ENCODE data around the gene CCDC50. TPM values are rescaled to one million over a fixed set of nuclear protein-coding genes. Genes with fewer than 3 reads are reported as not detected.
A peak's percentile ranks its signal among the peaks of the same experiment; 100 is the strongest.

Gene CCDC50
- total and polyA plus RNA-seq, 7 donors, result 15.4 to 41.5 (median 27.6) TPM

GRCh38 chr3:191330530-191331048 is 1.4 kb downstream of the CCDC50 start:
- TF ChIP-seq CTCF (IDR thresholded peaks at IDR 0.05), result no peak
- Histone ChIP-seq H3K4me1 (peaks cover 40% of the 10 kb centered on the region), H3K27ac (peak overlapping the region; percentile 94), H3K36me3 (ENCODE audit: insufficient read depth in 1 of 2, low read depth in 1 of 2) (no peaks in the 10 kb centered on the region), H3K27me3 (ENCODE audit: insufficient read depth in 3 of 3, low read length in 2 of 3) (no peaks in the 10 kb centered on the region), H3K4me3 (peak overlapping the region; percentile 94), H3K9me3 (no peaks in the 10 kb centered on the region)
- ATAC-seq (peak in 1 of 4 donors; percentile 2), DNase-seq (no peak)
- intact Hi-C loops (cut with DNase I), result loop anchor here in 1 of 2 donors (5.0 kb wide), 1 partner anchor 37 kb away; no protein-coding TSS in a partner anchor
- 9 to 13% (median 10%) methylated on average over 11 of the region's 11 CpGs for WGBS, 3 donors

DNA sequence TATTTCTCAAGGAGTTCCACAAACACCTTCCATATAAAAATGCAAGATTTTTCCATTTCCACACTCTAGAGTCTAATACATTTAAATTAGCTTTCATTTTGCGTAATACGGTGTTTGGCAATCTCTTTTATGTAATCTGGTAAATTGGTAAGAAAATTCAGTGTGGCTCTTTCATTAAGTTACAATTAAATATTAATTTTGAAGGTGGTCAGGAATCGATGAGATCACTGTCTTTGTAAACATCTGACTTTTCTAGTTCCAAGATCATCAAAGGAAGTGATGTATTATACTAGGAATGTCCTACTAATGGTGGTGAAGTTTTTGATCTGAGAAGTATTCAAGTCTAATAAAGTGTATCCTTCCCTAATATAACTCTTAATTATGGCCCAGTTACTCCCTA is 2.2 kb downstream of the CCDC50 start:
- Histone ChIP-seq H3K36me3 (ENCODE audit: insufficient read depth in 1 of 2, low read depth in 1 of 2) (no peaks in the 10 kb centered on the region), H3K4me3 (peak overlapping the region; percentile 94), H3K4me1 (peaks cover 40% of the 10 kb centered on the region), H3K27me3 (ENCODE audit: insufficient read depth in 3 of 3, low read length in 2 of 3) (no peaks in the 10 kb centered on the region), H3K27ac (peak overlapping the region; percentile 94), H3K9me3 (no peaks in the 10 kb centered on the region)
- WGBS, 3 donors, result 47 to 57% (median 49%) methylated on average over 3 of the region's 3 CpGs
- no peak for TF ChIP-seq CTCF (IDR thresholded peaks at IDR 0.05)
- DNase-seq, result no peak
- intact Hi-C loops (cut with DNase I), result loop anchor here in 1 of 2 donors (5.0 kb wide), 1 partner anchor 36 kb away; no protein-coding TSS in a partner anchor
- no peak for ATAC-seq

- TF ChIP-seq CTCF (IDR thresholded peaks at IDR 0.05), result no peak
- Histone ChIP-seq H3K27ac (no peak overlapping the region), H3K4me1 (peaks cover 46% of the 10 kb centered on the region), H3K9me3 (no peaks in the 10 kb centered on the region), H3K4me3 (no peak overlapping the region), H3K27me3 (ENCODE audit: insufficient read depth in 3 of 3, low read length in 2 of 3) (no peaks in the 10 kb centered on the region), H3K36me3 (ENCODE audit: insufficient read depth in 1 of 2, low read depth in 1 of 2) (no peaks in the 10 kb centered on the region)
- DNase-seq (no peak), ATAC-seq (no peak)
- WGBS, 3 donors, result 89 to 95% (median 90%) methylated on average over 3 of the region's 3 CpGs
- intact Hi-C loops (cut with DNase I), result loop anchor here in 1 of 2 donors (5.0 kb wide), 1 partner anchor 34 kb away; no protein-coding TSS in a partner anchor
Observed at GRCh38 chr3:191333298-191333880, 4.2 kb downstream of the CCDC50 start.

GRCh38 chr3:191334346-191334893 is 5.2 kb downstream of the CCDC50 start:
- DNase-seq (no peak), ATAC-seq (no peak)
- no peak overlapping the region for H3K27ac ChIP-seq
- H3K4me3 ChIP-seq, result no peak overlapping the region
- no peak for TF ChIP-seq CTCF (IDR thresholded peaks at IDR 0.05)
- WGBS, 3 donors, result 74 to 86% (median 76%) methylated on average over 4 of the region's 4 CpGs
- no peaks in the 10 kb centered on the region for H3K27me3 ChIP-seq (ENCODE audit: insufficient read depth in 3 of 3, low read length in 2 of 3)
- intact Hi-C loops (cut with DNase I), result loop anchor here in 1 of 2 donors (5.0 kb wide), 1 partner anchor 33 kb away; no protein-coding TSS in a partner anchor
- no peaks in the 10 kb centered on the region for H3K9me3 ChIP-seq
- peaks cover 56% of the 10 kb centered on the region for H3K4me1 ChIP-seq
- H3K36me3 ChIP-seq (ENCODE audit: insufficient read depth in 1 of 2, low read depth in 1 of 2), result no peaks in the 10 kb centered on the region

Measured in psoas muscle (tissue), 8 donors.